HFFc6 (cell line): ENCODE data around the gene GPR31. TPM values are rescaled to one million over a fixed set of nuclear protein-coding genes. Genes with fewer than 3 reads are reported as not detected.

ENCODE experiments used
- DNase-seq: peaks from one replicate; pipeline ENCODE4 v3.0.0-alpha.2; 2018
- H3K27ac Mint-ChIP-seq: 2 replicates; pipeline ENCODE4 v1.8.0; 2020; ENCODE audit warnings: mild to moderate bottlenecking, mixed read lengths
- H3K27me3 Mint-ChIP-seq: 2 replicates; pipeline ENCODE4 v1.8.0; 2021; ENCODE audit warnings: mild to moderate bottlenecking, moderate library complexity, mixed read lengths; ENCODE audit not compliant: insufficient read depth
- H3K36me3 Mint-ChIP-seq: 2 replicates; pipeline ENCODE4 v1.8.0; 2021; ENCODE audit warnings: low read depth, mixed read lengths
- H3K4me1 Mint-ChIP-seq: 2 replicates; pipeline ENCODE4 v1.8.0; 2020; ENCODE audit warnings: low read depth, mixed read lengths
- H3K4me3 Mint-ChIP-seq: 2 replicates; pipeline ENCODE4 v1.8.0; 2020; ENCODE audit warnings: mild to moderate bottlenecking, moderate library complexity, mixed read lengths
- H3K9me3 Mint-ChIP-seq: 2 replicates; pipeline ENCODE4 v1.8.0; 2020; ENCODE audit warnings: mild to moderate bottlenecking, mixed read lengths
- total RNA-seq, 6 experiments: library from RNA; stranded (reverse); fragmentation: NEBNext Ultra II Directional; extraction: Animal tissue kit (Norgen Biotek cat#: 25700); gene quantifications; 2 replicates in 1 of 6; 3 replicates in 5 of 6; pipeline ENCODE4 v1.2.3, GENCODE V29; 2021
- TF ChIP-seq, protein P1 (sequence below): fragments of 200-600 bp; sonication (generic); IDR thresholded peaks from 2 replicates; pipeline ENCODE4 v1.5.0; 2021; ENCODE audit warnings: antibody characterized with exemption, mild to moderate bottlenecking

GPR31 gene
- total RNA-seq, 6 experiments from 2014 or later, result not detected

DNA sequence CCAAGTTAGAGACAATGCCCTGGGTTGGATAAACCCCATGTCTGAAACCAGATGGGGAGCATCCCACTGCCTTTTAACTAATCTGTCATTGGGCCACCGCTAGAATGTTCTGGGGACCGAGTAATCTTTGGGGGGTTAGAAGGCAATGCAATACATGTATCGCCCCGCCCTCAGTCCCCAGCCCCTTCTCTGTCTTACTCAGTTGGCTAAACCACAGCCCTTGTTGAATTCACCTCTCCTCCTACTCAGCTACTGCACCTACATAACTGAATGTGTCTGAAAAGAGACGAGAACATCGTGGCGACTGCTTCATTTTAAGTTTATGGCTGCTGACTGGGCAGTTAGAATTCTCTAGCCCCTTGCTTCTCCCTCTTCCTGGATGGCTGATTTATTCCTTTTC lies 50.0 kb downstream of the GPR31 start:
- H3K9me3 Mint-ChIP-seq, result peaks cover 33% of the 10 kb centered on the region
- H3K4me1 Mint-ChIP-seq, result no peaks in the 10 kb centered on the region
- H3K27me3 Mint-ChIP-seq, result no peaks in the 10 kb centered on the region
- 0 out of 2 replicates have a peak, but pooled peaks cover 4% of the 10 kb centered on the region for H3K36me3 Mint-ChIP-seq
- no peak overlapping the region for H3K27ac Mint-ChIP-seq
- TF ChIP-seq, protein P1, sequence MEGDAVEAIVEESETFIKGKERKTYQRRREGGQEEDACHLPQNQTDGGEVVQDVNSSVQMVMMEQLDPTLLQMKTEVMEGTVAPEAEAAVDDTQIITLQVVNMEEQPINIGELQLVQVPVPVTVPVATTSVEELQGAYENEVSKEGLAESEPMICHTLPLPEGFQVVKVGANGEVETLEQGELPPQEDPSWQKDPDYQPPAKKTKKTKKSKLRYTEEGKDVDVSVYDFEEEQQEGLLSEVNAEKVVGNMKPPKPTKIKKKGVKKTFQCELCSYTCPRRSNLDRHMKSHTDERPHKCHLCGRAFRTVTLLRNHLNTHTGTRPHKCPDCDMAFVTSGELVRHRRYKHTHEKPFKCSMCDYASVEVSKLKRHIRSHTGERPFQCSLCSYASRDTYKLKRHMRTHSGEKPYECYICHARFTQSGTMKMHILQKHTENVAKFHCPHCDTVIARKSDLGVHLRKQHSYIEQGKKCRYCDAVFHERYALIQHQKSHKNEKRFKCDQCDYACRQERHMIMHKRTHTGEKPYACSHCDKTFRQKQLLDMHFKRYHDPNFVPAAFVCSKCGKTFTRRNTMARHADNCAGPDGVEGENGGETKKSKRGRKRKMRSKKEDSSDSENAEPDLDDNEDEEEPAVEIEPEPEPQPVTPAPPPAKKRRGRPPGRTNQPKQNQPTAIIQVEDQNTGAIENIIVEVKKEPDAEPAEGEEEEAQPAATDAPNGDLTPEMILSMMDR, result no peak
- DNase-seq, result no peak
- H3K4me3 Mint-ChIP-seq, result no peak overlapping the region

DNA sequence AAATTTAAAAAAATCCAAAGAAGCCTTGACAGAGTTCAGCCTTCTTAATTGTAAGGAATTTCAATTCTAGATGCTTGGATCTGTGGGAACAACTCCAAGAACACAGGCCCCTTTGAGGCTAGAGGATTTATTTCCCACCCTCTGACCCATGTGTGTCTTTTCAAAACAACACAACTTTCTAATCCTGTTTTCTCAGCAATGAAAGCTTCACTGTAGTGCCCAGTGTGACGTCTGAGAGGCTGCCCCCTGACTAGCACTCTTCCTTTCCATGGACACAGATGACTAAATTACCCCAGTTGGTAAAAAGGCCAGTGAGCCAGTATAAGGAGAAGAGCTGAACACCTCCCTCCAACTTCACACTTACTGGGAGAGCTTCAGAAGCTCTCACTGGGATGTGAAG lies 51.4 kb downstream of the GPR31 start:
- DNase-seq, result no peak
- TF ChIP-seq, protein P1, result no peak
- Mint-ChIP-seq H3K4me3 (no peak overlapping the region), H3K4me1 (no peaks in the 10 kb centered on the region), H3K27ac (no peak overlapping the region), H3K27me3 (no peaks in the 10 kb centered on the region), H3K36me3 (0 out of 2 replicates have a peak, but pooled peaks cover 4% of the 10 kb centered on the region), H3K9me3 (peaks cover 25% of the 10 kb centered on the region)

Other genes starting within 250 kb of the GPR31 start
- gene RNASET2, start 201.4 kb downstream of the GPR31 start, total RNA-seq, result 10 to 100 TPM; 15.1 to 28.9 (median 16.5) TPM
- gene CEP43, start 158.6 kb downstream of the GPR31 start, total RNA-seq, result 10 to 100 TPM; 16.5 to 24.8 (median 21.0) TPM
- gene CCR6, start 34.9 kb downstream of the GPR31 start, total RNA-seq, result not detected
- not detected for gene UNC93A, start 133.3 kb upstream of the GPR31 start, total RNA-seq
- gene TTLL2, start 167.1 kb upstream of the GPR31 start, total RNA-seq, result not detected